GM12892 (cell line): ENCODE measurements around the gene KCTD2.
"Not testable (repeated sequence)": the region's sequence is repeated elsewhere in the genome, so short reads cannot be mapped to it uniquely, and the experiment has no call there.

ENCODE experiments used
- POLR2A ChIP-seq: IDR thresholded peaks from 2 replicates; pipeline ENCODE4 v1.6.1; 2011; ENCODE audit warnings: low read depth, low read length, control low read depth
- POLR2AphosphoS5 ChIP-seq: IDR thresholded peaks from 2 replicates; pipeline ENCODE4 v1.6.1; 2011; ENCODE audit warnings: low read depth, low read length, control low read depth

GRCh38 chr17:75043789-75044188 is 3.2 kb upstream of the KCTD2 start:
- not testable (repeated sequence) for TF ChIP-seq POLR2A, POLR2AphosphoS5
